GM12891 (cell line): ENCODE results near the gene TRPV5.

Experiments
- DNase-seq: peaks from one replicate; pipeline ENCODE4 v3.0.0; 2011; ENCODE audit warnings: low spot score; ENCODE audit not compliant: insufficient read length
- FAIRE-seq: peaks from 2 replicates; lab custom pipeline; 2011; peaks lifted over from hg19 to GRCh38; lab: Jason Lieb, UNC
- PAX5 ChIP-seq: IDR thresholded peaks from 2 replicates; pipeline ENCODE4 v1.6.1; 2011; ENCODE audit warnings: low read length, moderate library complexity, mild to moderate bottlenecking; ENCODE audit not compliant: insufficient read depth, severe bottlenecking
- POLR2A ChIP-seq: IDR thresholded peaks from 2 replicates; pipeline ENCODE4 v1.6.1; 2011; ENCODE audit warnings: low read depth, low read length, control low read depth
- POLR2AphosphoS5 ChIP-seq: IDR thresholded peaks from 2 replicates; pipeline ENCODE4 v1.6.1; 2011; ENCODE audit warnings: low read depth, low read length, control low read depth
- POU2F2 ChIP-seq: IDR thresholded peaks from 2 replicates; pipeline ENCODE4 v1.6.1; 2011; ENCODE audit warnings: low read depth, mild to moderate bottlenecking, control low read depth, low read length, moderate library complexity
- SPI1 ChIP-seq: IDR thresholded peaks from 2 replicates; pipeline ENCODE4 v1.6.1; 2011; ENCODE audit warnings: low read depth, low read length, control low read depth
- TAF1 ChIP-seq: IDR thresholded peaks from 2 replicates; pipeline ENCODE4 v1.6.1; 2011; ENCODE audit warnings: low read depth, low read length, control low read depth

The TRPV5 gene

GRCh38 chr7:142930126-142930730 lies 3.3 kb downstream of the TRPV5 start:
- FAIRE-seq, result no peak
- DNase-seq, result no peak
- TF ChIP-seq PAX5, result no peak
- TF ChIP-seq TAF1, result no peak
- TF ChIP-seq SPI1, result no peak
- no peak for TF ChIP-seq POU2F2
- TF ChIP-seq POLR2AphosphoS5, result no peak
- TF ChIP-seq POLR2A, result no peak

GRCh38 chr7:142927949-142928348 lies 5.6 kb downstream of the TRPV5 start:
- DNase-seq, result no peak
- TF ChIP-seq POLR2AphosphoS5, result no peak
- no peak for TF ChIP-seq POLR2A
- TF ChIP-seq TAF1, result no peak
- no peak for FAIRE-seq

- no peak for TF ChIP-seq SPI1
- no peak for TF ChIP-seq POU2F2
- no peak for TF ChIP-seq POLR2A
- FAIRE-seq, result no peak
- no peak for DNase-seq
Measured at GRCh38 chr7:142927085-142927745, 6.3 kb downstream of the TRPV5 start.

GRCh38 chr7:142925413-142925812 lies 8.1 kb downstream of the TRPV5 start:
- DNase-seq, result no peak
- FAIRE-seq, result no peak
- TF ChIP-seq PAX5 (no peak), SPI1 (no peak), POLR2A (no peak), POLR2AphosphoS5 (no peak), TAF1 (no peak), POU2F2 (no peak)

GRCh38 chr7:142923391-142923790 lies 10.2 kb downstream of the TRPV5 start:
- TF ChIP-seq SPI1 (no peak), POU2F2 (no peak), TAF1 (no peak), POLR2A (no peak), PAX5 (no peak), POLR2AphosphoS5 (no peak)
- FAIRE-seq, result no peak
- DNase-seq, result no peak

- DNase-seq, result no peak
- no peak for FAIRE-seq
- TF ChIP-seq POLR2AphosphoS5 (no peak), POLR2A (no peak), POU2F2 (no peak), PAX5 (no peak), SPI1 (no peak), TAF1 (no peak)
Measured at GRCh38 chr7:142919656-142920055, 13.9 kb downstream of the TRPV5 start.

- DNase-seq (no peak), FAIRE-seq (no peak)
- TF ChIP-seq POLR2A (no peak), POLR2AphosphoS5 (no peak), PAX5 (no peak), POU2F2 (no peak), TAF1 (no peak), SPI1 (no peak)
Measured at GRCh38 chr7:142918901-142919300, 14.6 kb downstream of the TRPV5 start.

GRCh38 chr7:142917447-142917846 lies 16.1 kb downstream of the TRPV5 start:
- TF ChIP-seq POLR2A, result no peak
- FAIRE-seq (no peak), DNase-seq (no peak)

- FAIRE-seq, result no peak
- no peak for DNase-seq
- TF ChIP-seq POLR2AphosphoS5 (no peak), SPI1 (no peak), PAX5 (no peak), TAF1 (no peak), POLR2A (no peak), POU2F2 (no peak)
Measured at GRCh38 chr7:142916508-142916907, 17.0 kb downstream of the TRPV5 start.

GRCh38 chr7:142915315-142915714 lies 18.2 kb downstream of the TRPV5 start:
- FAIRE-seq (no peak), DNase-seq (no peak)
- TF ChIP-seq SPI1, result no peak
- no peak for TF ChIP-seq POLR2A
- no peak for TF ChIP-seq POU2F2
- no peak for TF ChIP-seq POLR2AphosphoS5
- no peak for TF ChIP-seq TAF1
- no peak for TF ChIP-seq PAX5
